CD1c-positive myeloid dendritic cell (primary cell): ENCODE data around the gene GNAT2.

Experiments used
- DNase-seq: peaks from one replicate; pipeline ENCODE4 v3.0.0-alpha.2; 2016; ENCODE audit errors: extremely low spot score

Gene GNAT2

DNA sequence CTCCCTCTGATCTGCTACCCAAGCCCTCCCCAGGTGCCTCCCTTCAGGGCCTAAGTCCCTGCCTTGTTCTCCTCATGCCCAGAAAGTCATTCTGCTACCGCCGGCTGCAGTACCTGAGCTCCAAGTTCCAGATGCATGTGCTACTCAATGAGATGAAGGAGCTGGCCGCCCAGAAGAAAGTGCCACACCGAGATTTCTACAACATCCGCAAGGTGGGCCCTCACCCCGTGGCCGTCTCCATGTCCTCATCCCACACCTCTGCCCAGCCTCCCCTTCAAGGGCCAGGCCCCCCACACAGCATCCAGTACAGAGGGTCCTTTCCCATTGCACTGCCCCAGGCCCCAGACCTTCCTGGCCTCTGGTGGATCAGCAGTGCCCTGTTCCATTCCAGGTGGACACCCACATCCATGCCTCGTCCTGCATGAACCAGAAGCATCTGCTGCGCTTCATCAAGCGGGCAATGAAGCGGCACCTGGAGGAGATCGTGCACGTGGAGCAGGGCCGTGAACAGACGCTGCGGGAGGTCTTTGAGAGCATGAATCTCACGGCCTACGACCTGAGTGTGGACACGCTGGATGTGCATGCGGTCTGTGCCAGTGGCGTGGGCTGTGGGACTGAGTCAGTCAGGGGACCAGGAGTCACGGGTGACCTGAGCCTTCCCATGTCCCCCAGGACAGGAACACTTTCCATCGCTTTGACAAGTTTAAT is 8.4 kb upstream of the GNAT2 start:
- no peak for DNase-seq

DNA sequence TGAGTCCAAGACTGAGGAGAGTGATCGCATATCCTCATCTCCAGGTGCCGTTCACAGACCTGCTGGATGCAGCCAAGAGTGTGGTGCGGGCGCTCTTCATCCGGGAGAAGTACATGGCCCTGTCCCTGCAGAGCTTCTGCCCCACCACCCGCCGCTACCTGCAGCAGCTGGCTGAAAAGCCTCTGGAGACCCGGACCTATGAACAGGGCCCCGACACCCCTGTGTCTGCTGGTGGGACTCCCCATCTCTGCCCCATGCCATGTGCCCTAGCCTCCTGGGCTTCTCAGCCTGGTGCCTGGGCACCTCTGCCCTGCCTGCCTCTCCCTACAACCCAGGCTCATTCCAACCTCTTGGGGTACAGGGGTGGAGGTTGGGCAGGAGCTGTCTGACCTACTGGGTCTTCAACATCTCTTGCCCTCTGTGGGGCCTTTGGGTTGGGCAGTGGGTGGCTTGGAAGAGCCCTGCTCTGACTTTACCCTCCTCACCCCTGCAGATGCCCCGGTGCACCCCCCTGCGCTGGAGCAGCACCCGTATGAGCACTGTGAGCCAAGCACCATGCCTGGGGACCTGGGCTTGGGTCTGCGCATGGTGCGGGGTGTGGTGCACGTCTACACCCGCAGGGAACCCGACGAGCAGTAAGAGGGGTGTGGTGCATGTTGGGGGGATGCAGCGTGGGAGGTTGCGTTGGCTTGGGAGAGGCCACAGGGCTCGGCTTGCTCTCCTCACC is 7.4 kb upstream of the GNAT2 start:
- no peak for DNase-seq

DNA sequence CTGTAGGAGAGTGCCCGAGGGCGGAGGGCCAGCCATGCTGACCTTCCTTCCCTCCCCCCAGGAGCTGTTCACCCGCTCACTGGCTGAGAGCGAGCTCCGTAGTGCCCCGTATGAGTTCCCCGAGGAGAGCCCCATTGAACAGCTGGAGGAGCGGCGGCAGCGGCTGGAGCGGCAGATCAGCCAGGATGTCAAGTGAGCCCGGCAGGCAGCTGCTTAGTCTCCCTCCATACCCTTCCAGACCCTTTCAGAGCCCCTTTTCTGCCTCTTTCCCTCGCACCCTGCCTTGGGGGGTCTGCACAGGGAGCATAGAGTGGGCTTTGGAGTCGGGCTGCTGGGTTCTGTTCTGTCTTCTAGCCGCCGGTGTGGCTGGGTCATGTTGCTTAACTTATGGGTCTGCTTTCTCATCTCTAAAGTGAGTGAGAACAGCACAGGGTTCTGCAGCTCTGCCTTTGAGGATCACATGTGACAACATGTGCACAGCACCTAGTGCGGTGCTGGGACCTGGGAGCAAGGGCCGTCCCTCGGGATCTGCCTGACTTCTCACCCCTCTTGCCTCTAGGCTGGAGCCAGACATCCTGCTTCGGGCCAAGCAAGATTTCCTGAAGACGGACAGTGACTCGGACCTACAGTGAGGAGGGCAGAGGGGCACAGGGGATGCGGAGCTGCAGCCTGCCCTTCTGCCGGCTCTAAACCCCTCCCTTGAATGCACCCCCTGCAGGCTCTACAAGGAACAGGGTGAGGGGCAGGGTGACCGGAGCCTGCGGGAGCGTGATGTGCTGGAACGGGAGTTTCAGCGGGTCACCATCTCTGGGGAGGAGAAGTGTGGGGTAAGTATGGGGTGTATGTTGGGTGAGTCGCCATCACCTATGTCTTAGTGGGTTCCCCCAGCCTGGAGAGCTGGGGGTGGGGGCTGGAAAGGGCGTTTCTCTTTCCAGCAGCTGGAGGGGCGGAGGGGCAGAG is 6.5 kb upstream of the GNAT2 start:
- DNase-seq, result no peak

DNA sequence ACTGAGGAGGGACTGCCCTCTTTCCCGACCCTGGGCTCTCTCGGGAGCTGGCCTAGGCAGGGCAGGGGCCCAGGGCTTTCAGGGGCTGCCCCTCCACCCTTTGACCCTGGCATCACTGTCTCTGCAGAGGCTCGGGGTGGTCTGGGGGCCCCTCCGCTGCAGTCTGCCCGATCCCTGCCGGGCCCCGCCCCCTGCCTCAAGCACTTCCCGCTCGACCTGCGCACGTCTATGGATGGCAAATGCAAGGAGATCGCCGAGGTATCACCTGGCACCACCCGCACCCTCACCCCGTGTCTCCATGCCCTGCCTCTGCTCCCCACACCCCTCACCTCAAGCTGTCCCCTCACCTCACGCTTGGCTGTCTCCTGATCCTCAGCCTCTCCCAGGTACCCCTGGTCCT is 5.8 kb upstream of the GNAT2 start:
- DNase-seq, result no peak

DNA sequence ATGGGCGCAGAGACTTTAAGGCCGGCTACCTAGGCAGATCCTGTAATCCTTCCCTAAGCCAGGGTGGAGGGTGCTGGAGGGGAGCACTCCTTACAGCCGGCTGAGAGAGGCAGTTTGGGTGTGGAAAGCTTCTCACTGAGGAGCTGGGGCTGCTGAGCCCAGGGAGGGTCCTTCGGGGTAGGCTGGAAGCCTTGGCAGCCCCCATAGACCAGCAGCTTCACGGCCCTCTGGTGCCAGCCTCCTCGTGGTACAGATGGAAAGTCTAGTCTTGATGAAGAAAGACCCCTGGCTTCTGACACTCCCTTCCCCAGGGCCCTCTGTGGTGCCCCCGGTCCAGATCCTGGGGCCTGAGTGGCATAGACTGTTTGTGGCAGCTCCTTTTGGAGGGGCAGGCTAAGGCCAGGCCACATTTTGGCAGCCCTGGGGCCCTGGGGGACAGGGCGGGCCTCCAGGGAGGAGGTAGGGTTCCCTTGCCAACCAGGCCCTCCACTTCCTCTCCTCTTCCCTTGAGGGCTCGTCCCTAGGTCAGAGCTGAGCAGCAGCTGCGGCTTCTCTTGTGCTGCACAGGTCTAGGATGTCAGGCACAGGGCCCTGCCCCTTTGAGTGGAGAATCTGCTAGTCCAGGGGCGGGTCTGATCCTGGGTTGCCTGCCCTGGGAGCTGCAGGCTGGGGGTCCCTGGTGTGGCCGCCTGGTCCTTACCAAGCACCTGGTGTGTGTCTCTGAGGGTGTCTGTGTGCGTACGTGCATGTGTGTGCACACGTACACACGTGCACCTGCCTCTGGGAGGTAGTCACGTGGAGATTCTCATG is 5.0 kb upstream of the GNAT2 start:
- no peak for DNase-seq

DNA sequence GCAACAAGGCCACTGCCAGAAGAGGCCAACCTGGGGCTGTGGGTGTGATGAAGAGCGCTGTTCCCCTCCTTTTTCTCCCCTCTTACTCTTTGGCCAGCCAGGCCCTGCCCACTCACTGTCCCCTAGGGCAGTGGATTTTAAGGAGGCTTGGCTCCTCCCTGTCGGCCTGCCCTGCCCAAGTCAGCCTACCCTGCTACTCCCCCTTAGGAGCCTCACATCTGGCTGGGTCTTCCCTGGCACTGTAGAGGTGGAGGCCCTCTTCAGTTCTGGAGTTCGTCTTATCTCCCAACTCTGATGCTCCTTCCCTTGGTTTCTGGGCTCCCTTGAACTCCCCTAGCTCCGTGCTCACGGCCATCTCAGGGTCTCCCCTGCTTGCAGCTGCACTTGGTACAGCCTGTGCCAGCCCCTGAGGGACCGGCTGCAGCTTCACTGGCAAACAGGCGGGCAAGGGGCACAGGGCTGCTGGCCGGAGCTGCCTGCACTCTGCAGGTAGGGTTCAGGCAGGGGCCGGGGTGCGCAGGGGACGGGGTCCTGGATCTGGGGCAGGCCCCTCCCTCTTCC is 4.3 kb upstream of the GNAT2 start:
- no peak for DNase-seq

DNA sequence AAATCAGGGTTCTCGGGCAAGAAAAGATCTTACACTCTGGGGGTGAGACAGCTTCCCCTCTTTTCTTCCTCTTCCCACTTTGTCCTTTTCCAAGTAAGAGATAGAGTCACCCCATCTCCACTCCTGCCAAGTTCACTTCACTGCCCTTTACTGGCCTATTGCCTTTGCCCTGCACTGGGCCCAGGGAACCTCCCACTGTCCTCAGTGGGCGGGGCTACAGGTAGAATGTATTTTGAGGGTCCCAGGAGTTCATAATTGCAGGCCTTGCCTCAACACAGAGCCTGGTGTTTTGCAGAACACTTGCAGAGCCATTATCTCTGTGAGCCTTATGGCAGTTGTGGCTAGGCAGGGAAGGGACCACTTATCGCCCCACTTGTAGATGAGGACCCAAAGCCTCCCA is 3.5 kb upstream of the GNAT2 start:
- peak; percentile 60 for DNase-seq

DNA sequence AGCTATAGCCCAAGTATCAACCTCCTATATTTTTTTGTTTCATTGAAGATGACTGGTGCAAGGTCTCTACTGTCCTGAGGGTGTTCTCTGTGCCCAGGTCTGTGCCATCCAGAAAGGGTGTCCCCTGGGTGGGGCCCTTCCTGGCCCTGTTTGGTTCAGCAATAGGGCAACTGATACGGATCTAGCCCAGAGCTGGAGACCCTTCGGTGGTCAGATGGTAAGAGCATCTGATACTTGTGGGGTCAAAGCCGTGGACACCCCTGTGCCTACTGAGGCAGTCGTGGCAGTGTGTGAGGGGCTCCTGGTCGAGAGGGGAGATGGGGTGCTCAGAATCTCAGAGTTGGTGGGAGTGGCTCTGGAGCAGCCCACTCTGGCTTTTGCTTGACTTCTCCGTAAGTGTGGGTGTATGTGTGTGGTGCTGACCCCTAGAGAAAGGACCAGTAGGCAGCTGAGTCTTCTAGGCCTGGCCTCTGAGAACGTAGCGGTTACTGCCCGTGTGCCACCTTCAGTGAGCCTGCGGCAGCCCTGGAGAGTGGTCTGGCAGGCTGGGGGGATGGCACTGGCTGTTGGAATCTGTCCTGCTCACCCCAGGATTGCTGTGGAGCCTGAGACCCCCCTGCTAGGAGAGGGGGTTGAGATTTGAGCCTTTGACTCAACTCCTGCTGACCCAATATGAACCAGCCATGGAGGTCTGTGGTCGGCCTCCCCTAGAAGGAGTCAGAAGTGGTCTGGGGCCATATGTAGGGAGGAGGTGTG is 2.9 kb upstream of the GNAT2 start:
- no peak for DNase-seq

DNA sequence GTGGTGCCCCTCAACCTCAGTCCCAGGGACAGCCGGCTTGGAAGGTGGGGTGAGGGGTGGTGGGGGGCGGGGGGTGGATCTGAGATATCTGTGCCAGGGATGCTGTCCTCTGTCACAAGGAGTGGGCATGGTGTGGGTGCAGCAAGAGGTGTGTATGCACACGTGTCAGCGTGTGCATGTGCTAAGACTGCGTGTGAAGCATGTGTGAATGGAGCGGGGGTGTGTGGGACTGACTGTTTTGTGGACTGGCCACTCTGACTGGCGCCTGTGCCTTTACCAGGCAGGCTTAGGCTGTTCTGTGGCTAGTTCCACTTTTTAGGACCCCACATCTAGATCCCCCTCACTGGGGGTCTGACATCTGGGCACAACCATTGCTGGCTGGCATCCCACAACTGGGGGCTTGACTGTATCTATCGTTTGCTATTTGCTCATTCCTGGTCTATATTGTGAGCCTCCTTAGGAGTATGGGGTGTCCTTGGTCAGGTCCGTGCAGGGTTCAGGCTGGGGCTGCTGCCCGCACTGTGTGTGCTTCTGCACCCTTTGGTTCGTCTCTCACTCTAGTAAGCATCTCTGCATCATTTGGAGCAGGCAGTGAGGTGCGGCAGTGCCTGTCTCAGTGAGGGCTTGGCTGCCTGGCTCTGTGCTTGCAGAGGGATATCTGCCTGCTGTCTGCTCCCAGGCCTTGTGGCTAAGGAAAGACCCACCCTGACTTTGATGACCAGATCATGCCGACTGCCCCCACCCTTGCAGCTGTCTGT is 2.1 kb upstream of the GNAT2 start:
- peak; percentile 66 for DNase-seq

DNA sequence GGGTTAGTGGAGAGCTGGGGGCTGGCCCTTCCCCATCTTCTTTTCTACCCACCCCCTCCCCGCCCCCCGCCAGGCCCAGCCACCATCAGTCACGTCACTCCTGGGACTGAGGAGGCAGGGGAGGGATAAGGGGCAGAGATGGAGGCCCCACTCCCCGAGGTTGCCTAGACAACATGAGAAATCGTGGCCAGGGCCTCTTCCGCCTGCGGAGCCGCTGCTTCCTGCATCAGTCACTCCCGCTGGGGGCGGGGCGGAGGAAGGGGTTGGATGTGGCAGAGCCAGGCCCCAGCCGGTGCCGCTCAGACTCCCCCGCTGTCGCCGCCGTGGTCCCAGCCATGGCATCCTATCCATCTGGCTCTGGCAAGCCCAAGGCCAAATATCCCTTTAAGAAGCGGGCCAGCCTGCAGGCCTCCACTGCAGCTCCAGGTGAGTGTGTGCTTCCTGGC is 1.4 kb upstream of the GNAT2 start:
- peak; percentile 97 for DNase-seq

DNA sequence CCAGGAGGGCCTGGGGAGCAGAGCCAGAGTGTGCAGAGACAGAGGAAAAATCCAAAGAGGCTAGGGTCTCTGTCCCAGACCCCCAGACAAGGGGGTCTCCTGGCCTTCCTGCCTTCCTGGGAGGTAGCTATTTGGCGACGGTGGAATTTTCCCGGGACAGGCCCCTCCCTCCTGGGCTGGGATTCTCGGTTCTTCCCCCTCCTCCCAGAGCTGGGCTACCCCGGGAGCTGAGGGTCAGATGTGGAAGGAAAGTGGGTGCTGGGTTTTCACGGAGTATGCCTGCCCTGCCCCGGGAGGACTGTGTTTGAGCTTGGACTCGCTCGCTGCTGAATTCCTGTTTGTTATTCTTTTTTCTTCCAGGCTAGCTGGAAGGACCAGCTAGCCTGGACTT is 980 bp upstream of the GNAT2 start:
- peak; percentile 41 for DNase-seq

DNA sequence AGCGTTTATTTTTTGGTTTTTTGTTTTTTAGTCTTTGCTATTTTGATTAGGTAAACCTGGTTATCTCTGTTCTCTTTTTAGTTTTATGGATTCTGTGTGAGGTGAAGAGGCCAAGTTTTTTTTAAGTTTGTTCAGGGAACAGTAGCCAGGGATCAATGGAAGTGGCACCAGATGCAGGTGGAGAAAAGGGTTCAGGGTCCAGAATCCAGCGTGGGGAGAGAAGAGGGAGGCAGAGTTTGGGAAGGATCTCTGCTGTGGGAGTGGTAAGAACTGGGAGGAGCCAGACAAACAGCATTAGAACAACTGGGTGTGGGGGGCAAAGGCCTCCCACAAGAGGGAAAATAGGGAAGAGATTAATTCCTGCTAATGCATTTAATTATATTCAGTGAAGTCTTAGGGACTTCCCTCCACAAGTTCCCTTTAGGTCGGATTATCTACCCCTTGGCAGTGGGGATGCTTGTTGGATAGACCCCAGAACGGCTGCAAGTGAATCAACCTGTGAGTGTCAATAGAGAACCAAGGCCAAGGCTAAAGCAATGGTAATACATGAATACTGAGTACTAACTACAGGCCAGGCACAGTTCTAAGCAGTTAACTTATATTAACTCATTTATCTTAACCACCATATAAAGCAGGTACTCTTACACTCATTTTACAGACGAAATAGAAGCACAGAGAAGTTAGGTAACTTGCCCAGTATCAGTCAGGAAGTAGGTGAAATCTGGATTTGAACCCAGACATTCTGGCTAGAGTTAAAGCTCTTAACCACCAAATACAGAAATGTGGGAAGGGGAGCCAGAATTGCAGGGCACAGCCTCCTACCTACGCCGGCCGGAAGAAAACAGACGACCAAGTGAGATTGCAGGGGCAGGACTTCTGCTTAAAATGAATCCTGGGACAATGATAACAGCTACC is 498 bp downstream of the GNAT2 start:
- peak; percentile 75 for DNase-seq

DNA sequence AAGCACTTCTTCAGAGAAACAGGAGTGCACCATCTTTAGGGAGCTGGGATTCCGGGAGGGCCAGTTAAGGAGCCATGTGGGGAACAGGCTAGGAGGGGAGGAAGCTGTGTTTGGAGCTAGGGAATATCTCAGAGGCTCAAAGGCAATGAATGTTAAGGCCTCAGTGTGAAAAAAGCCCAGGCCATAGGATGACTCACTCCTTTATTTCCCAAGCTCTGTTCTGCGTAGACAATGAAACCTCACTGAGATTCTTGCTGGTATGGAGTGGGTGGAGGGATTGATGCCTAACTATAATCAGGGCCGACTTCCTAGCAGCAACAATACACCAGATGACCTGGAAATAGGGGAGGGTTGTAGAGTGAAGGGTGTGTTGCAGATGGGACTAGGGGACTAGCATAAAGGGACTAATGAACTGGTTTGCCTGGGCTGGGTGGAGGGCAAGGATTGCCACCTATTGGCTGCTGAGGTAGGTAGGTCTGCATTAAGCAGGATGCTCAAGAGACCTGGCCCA is 2.1 kb downstream of the GNAT2 start:
- DNase-seq, result peak; percentile 90

DNA sequence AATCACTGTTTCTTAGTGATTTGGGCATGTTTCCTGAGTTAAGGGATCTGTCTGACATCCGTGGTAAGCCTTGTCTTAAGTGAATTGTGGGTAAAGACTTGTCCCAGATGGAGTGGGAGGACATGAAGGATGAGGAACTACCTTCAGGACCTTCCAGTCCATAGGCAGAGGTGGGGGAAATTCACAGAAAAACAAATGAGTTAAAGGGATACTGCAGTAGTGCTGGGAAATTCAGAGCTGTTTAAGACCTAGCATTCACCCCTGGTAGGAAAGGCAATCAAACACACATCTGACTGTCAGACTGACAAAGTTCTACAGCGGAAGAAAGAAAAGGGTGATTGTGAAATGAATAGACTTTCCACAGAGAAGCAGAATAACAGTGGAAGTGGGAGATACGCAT is 3.0 kb downstream of the GNAT2 start:
- peak; percentile 84 for DNase-seq

DNA sequence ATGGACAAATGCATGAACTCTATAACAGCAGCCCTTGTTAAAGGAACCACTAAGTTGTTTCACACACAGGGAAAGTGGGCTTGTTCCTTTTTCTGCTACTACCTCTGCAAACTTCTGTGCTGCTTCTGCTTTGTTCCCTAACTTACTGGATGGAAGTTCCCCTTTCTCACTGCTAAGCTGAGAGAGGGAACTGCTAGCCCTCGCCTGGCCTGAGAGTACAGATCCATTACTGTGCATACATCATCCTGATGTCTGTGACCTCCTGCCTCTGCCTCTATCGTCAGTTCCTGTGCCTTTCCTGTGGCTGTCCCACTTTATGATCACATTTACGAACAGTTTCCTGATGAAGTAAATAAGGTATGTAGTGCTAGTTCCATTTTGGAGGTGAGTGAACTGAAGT is 3.5 kb downstream of the GNAT2 start:
- DNase-seq, result peak; percentile 94

DNA sequence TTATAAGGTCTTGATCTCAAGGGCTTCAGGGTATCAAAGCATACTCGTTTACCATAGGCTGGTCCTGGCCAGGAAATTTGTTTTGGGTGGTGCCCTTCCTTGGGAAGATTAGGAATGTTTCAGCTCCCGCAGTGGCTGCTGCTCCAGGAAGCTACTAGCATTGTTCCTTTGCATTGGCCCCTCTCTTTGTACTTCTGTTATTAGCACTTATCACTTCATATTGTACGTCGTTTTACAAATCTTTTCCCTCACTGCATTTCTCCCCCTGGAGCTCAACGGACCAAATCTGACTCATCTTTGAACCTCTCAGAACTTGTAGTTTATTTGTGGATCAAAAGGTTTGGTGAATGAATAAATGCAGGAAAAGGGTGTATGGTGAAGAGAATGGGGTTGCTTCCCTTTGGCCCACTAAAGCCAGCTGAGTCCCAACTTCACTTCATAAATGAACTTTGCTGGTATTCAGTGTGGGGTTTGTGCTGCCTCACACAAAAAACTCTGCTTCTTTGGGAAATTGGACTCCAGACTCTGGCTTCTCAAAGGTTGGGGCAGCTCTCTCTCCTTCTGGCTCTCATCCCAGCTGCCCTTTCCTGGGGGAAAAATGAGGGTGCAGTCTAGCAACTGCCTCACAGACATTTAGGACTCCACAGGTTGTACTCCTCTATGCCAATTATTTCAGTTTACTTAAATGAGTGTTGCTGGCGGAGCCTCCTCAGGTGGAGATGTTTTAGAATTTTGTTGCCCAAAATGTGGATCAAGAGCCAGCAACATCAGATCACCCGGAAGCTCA is 5.9 kb downstream of the GNAT2 start:
- no peak for DNase-seq

DNA sequence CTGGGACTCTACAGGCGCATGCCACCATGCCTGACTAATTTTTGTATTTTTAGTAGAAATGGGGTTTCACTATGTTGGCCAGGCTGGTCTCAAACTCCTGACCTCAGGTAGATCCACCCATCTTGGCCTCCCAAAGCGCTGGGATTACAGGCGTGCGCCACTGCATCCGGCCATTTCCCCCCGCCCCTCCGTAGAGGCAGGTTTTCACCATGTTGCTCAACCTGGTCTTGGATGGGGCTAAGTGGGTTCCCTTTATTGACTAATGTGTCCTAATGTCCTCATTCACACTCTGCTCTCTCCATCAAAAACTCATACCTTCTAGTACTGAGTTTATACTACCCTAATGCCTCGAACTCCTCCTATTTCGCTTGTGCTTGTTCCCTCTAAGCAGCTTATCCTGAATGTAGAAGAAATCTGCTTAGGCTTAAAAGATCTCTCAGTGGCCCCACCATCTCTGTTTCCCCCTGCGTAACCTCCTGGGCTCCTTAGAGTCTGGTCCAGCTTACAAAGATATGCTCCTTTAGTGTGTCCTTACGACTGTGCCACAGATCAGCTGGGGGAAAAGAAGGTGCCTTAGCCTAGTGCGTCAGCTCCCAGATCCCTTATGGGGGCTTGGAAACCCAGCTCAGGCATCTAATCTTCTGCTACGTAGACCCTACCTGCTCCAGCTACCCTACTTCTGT is 8.0 kb downstream of the GNAT2 start:
- DNase-seq, result no peak
